Tibial nerve (tissue), 4 donors: ENCODE data around the gene PTX4. TPM values are rescaled to one million over a fixed set of nuclear protein-coding genes. Genes with fewer than 3 reads are reported as not detected.

Experiments
- DNase-seq, 2 donors: peaks; one replicate each; pipeline ENCODE4 v3.0.0-alpha.2; 2019; ENCODE audit warnings: low spot score in 2 of 2
- H3K27ac ChIP-seq, 4 donors: fragments of 200-600 bp; sonication (generic) in 3 of 4; one replicate each; pipeline ENCODE4 v1.5.1; 2017 to 2019; ENCODE audit warnings: mild to moderate bottlenecking in 1 of 4
- H3K27me3 ChIP-seq, 2 donors: fragments of 200-600 bp; sonication (generic) in 1 of 2; one replicate each; pipeline versions ENCODE4 v1.5.1 to v1.6.0; 2017 to 2019
- H3K36me3 ChIP-seq, 3 donors: fragments of 200-600 bp; sonication (generic); one replicate each; pipeline ENCODE4 v1.5.1; 2018 to 2019
- H3K4me1 ChIP-seq, 4 donors: fragments of 200-600 bp; sonication (generic) in 3 of 4; one replicate each; pipeline ENCODE4 v1.5.1; 2017 to 2019
- H3K4me3 ChIP-seq, 4 donors: fragments of 200-600 bp; sonication (generic) in 3 of 4; one replicate each; pipeline ENCODE4 v1.5.1; 2017 to 2019; ENCODE audit warnings: mild to moderate bottlenecking in 1 of 4, moderate library complexity in 1 of 4
- H3K9me3 ChIP-seq, 4 donors: fragments of 200-600 bp; sonication (generic) in 3 of 4; one replicate each; pipeline ENCODE4 v1.5.1; 2017 to 2019
- EP300 ChIP-seq, 2 donors: sonication (generic); formaldehyde crosslinking; IDR thresholded peaks; one replicate each; pipeline ENCODE4 v1.6.1; 2017; ENCODE audit warnings: antibody characterized with exemption in 2 of 2, mild to moderate bottlenecking in 1 of 2
- POLR2A ChIP-seq, 2 donors: fragments of 450-650 bp; IDR thresholded peaks; one replicate each; pipeline ENCODE4 v1.6.1; 2017; ENCODE audit warnings: antibody characterized with exemption in 2 of 2, mild to moderate bottlenecking in 2 of 2, moderate library complexity in 2 of 2
- WGBS, 2 donors: methylation state at CpG; one replicate each; pipeline ENCODE4 v1.1.5; 2018; 5-methylcytosine and 5-hydroxymethylcytosine counted together
- total RNA-seq, 4 donors: library from RNA; depleted of rRNA; stranded (reverse); fragments of >200 nt; gene quantifications; one replicate each; pipeline ENCODE4 v1.1.0, GENCODE V29; 2016
- TF ChIP-seq, protein P1 (sequence below), 5 experiments: fragments of 200-600 bp in 3 of 5; fragments of 450-650 bp in 2 of 5; sonication (generic) in 3 of 5; IDR thresholded peaks; one replicate each; pipeline ENCODE4 v1.5.1; 2016 to 2019; ENCODE audit warnings: antibody characterized with exemption in 5 of 5, mild to moderate bottlenecking in 3 of 5, moderate library complexity in 2 of 5

PTX4 gene
- total RNA-seq, 4 donors from 2014 or later: not detected

GRCh38 chr16:1459967-1460366 lies 28.8 kb downstream of the PTX4 start:
- no peak for DNase-seq
- no peaks in the 10 kb centered on the region for H3K4me1 ChIP-seq
- no peaks in the 10 kb centered on the region for H3K9me3 ChIP-seq
- 76 to 79% methylated on average over 10 of the region's 10 CpGs for WGBS, 2 donors
- H3K36me3 ChIP-seq: peaks cover 0 to 92% (median 11%) of the 10 kb centered on the region in 3 donors
- no peak overlapping the region for H3K4me3 ChIP-seq
- TF ChIP-seq, protein P1, sequence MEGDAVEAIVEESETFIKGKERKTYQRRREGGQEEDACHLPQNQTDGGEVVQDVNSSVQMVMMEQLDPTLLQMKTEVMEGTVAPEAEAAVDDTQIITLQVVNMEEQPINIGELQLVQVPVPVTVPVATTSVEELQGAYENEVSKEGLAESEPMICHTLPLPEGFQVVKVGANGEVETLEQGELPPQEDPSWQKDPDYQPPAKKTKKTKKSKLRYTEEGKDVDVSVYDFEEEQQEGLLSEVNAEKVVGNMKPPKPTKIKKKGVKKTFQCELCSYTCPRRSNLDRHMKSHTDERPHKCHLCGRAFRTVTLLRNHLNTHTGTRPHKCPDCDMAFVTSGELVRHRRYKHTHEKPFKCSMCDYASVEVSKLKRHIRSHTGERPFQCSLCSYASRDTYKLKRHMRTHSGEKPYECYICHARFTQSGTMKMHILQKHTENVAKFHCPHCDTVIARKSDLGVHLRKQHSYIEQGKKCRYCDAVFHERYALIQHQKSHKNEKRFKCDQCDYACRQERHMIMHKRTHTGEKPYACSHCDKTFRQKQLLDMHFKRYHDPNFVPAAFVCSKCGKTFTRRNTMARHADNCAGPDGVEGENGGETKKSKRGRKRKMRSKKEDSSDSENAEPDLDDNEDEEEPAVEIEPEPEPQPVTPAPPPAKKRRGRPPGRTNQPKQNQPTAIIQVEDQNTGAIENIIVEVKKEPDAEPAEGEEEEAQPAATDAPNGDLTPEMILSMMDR (IDR thresholded peaks at IDR 0.05): no peak
- TF ChIP-seq EP300 (IDR thresholded peaks at IDR 0.05): no peak
- H3K27ac ChIP-seq: no peak overlapping the region
- no peaks in the 10 kb centered on the region for H3K27me3 ChIP-seq

GRCh38 chr16:1458977-1459341 lies 29.8 kb downstream of the PTX4 start:
- no peak for TF ChIP-seq EP300 (IDR thresholded peaks at IDR 0.05)
- no peak for TF ChIP-seq POLR2A (IDR thresholded peaks at IDR 0.05)
- TF ChIP-seq, protein P1 (IDR thresholded peaks at IDR 0.05): no peak
- Histone ChIP-seq H3K9me3 (no peaks in the 10 kb centered on the region), H3K4me3 (no peak overlapping the region), H3K27me3 (no peaks in the 10 kb centered on the region), H3K4me1 (no peaks in the 10 kb centered on the region), H3K36me3 (peaks cover 0 to 92% (median 17%) of the 10 kb centered on the region in 3 donors), H3K27ac (no peak overlapping the region)
- 76 to 92% methylated on average over 2 to 14 of the region's 14 CpGs for WGBS, 2 donors
- DNase-seq: no peak

DNA sequence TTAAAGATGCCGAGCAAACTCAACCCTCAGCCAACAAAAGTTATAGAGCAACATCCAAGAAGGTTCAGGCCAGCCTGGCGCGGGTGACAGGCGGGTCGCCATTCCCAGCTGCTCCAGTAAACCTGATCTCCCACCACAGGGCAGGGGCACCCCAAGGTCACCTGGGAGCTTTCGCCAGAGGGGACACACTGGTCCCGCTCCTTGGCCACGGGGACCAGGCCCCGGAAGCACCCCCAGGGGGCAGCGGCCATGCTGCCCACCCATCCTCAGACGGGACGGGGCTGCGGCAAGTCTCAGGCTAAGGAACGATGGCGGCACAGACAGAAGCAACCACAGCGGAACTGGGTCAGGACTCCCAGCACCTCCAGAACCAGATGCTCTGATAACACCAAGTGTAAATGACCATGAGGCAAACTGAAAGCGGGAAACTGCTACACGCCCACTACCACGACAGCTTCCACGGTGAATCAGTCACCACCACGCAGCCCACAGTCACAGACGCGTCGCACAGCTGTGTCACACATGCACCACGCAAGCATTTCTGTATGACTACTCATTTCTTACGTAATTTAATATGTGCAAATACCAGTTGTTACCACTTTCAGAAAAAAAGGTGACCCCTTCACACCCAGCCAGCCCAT lies 30.3 kb downstream of the PTX4 start:
- H3K27ac ChIP-seq: no peak overlapping the region
- no peaks in the 10 kb centered on the region for H3K9me3 ChIP-seq
- 92% methylated on average over 26 of the region's 26 CpGs for WGBS, 2 donors
- H3K4me3 ChIP-seq: no peak overlapping the region
- H3K27me3 ChIP-seq: no peaks in the 10 kb centered on the region
- DNase-seq: no peak
- peaks cover 0 to 92% (median 22%) of the 10 kb centered on the region in 3 donors for H3K36me3 ChIP-seq
- no peaks in the 10 kb centered on the region for H3K4me1 ChIP-seq
- TF ChIP-seq EP300 (IDR thresholded peaks at IDR 0.05): no peak
- TF ChIP-seq, protein P1 (IDR thresholded peaks at IDR 0.05): no peak
- no peak for TF ChIP-seq POLR2A (IDR thresholded peaks at IDR 0.05)

DNA sequence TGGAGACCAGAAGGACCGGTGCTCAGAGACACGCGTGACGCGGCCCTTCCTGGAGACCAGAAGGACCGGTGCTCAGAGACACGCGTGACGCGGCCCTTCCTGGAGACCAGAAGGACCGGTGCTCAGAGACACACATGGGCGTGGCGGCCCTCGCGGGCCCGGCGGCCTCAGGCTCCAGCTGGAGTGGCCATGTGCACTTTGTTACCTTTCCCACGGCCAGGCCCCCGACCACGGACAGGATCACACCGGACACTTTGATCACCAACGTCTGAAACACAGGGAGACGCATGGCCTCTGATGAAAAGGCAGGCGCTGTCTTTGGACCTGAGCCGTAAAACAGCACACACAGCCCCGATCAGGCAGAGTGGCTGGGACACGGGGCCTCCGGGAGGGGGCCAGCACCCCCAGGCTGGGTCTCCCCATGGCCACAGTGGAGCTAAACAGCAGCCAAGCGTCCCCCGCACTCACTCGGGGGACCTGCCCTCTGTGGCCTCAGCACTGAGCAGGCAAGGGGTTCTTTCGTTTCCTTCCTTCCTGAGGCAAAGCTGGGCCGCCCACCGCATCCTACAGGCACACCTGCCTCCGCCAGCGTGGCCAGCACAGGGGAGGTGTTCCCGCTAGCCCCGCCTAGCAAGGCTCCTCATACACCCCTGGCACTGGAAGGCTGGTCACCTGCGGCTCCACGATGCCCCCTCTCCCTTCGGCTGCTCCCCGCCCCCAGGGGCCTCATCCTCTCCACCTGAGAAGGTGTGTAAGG lies 31.1 kb downstream of the PTX4 start:
- 88 to 91% methylated on average over 35 to 41 of the region's 42 CpGs for WGBS, 2 donors
- Histone ChIP-seq H3K27ac (no peak overlapping the region), H3K27me3 (no peaks in the 10 kb centered on the region), H3K4me1 (no peaks in the 10 kb centered on the region), H3K4me3 (no peak overlapping the region), H3K36me3 (peaks cover 0 to 92% (median 25%) of the 10 kb centered on the region in 3 donors), H3K9me3 (no peaks in the 10 kb centered on the region)
- no peak for TF ChIP-seq POLR2A (IDR thresholded peaks at IDR 0.05)
- TF ChIP-seq, protein P1 (IDR thresholded peaks at IDR 0.05): no peak
- TF ChIP-seq EP300 (IDR thresholded peaks at IDR 0.05): no peak
- no peak for DNase-seq

DNA sequence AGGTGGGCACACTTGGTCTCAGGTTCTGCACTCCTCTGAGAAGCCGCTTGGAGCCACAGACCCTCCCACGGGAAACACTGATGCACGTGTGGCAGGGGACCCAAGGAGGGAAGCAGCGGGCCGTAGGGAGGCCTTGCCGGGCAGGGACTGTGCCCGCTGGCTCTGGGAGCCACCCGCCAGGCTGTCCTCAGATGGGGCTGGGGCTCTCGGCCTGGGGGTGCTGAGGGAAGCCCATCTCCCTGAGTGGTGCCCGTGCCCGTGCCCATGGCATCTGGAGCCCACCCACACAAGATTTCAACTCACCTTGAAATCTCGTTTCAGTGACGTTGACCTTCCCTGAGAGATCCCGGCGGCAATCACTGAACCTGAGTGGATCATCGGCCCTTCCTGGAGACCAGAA lies 31.8 kb downstream of the PTX4 start:
- 89 to 91% methylated on average over 16 of the region's 16 CpGs for WGBS, 2 donors
- Histone ChIP-seq H3K9me3 (no peaks in the 10 kb centered on the region), H3K36me3 (peaks cover 0 to 96% (median 30%) of the 10 kb centered on the region in 3 donors), H3K4me1 (no peaks in the 10 kb centered on the region), H3K4me3 (no peak overlapping the region), H3K27ac (no peak overlapping the region), H3K27me3 (no peaks in the 10 kb centered on the region)
- TF ChIP-seq, protein P1 (IDR thresholded peaks at IDR 0.05): no peak
- TF ChIP-seq POLR2A (IDR thresholded peaks at IDR 0.05) (no peak), EP300 (IDR thresholded peaks at IDR 0.05) (no peak)
- DNase-seq: no peak
